Naive thymus-derived CD8-positive, alpha-beta T cell (primary cell): ENCODE measurements around the gene BCOR. TPM values are rescaled to one million over a fixed set of nuclear protein-coding genes. Genes with fewer than 3 reads are reported as not detected.
A peak's percentile ranks its signal among the peaks of the same experiment; 100 is the strongest.

Experiments
- ATAC-seq, 2 donors: fragments of 150-1000 bp; cut with Tn5 transposase in 1 of 2; sonication (Bioruptor Pico), chemical (Tn5 transposase) in 1 of 2; 1 replicate in 1 of 2; 2 replicates in 1 of 2; pipeline ENCODE4 v1.10.0; 2021; ENCODE audit warnings: mild to moderate bottlenecking in 2 of 2, moderate library complexity in 2 of 2
- POLR2A ChIA-PET: fragments of 350-600 bp; sonication (Branson Sonifier 250); formaldehyde crosslinking; loops from one replicate; lab custom pipeline; 2021; ENCODE audit warnings: antibody characterized with exemption; lab: Charles Lee
- DNase-seq, 10 donors: peaks; one replicate each; pipeline versions ENCODE4 v3.0.0 to v3.0.0-alpha.2; 2020 to 2022
- H3K27ac Mint-ChIP-seq, 10 donors: one replicate each; pipeline ENCODE4 v1.8.0; 2020 to 2022; ENCODE audit warnings: mild to moderate bottlenecking in 10 of 10, mixed read lengths in 10 of 10, moderate library complexity in 4 of 10, inconsistent platforms in 1 of 10
- H3K27me3 Mint-ChIP-seq, 5 donors: one replicate each; pipeline ENCODE4 v1.8.0; 2021 to 2022; ENCODE audit warnings: mixed read lengths in 5 of 5
- H3K36me3 Mint-ChIP-seq, 3 donors: one replicate each; pipeline ENCODE4 v1.8.0; 2020 to 2022; ENCODE audit warnings: mixed read lengths in 3 of 3, mild to moderate bottlenecking in 2 of 3, inconsistent platforms in 1 of 3
- H3K4me1 Mint-ChIP-seq, 4 donors: one replicate each; pipeline ENCODE4 v1.8.0; 2021 to 2022; ENCODE audit warnings: mixed read lengths in 4 of 4
- H3K4me3 Mint-ChIP-seq, 10 donors: one replicate each; pipeline ENCODE4 v1.8.0; 2020 to 2022; ENCODE audit warnings: mild to moderate bottlenecking in 10 of 10, mixed read lengths in 10 of 10, moderate library complexity in 6 of 10, inconsistent platforms in 1 of 10
- H3K9me3 Mint-ChIP-seq, 9 donors: one replicate each; pipeline ENCODE4 v1.8.0; 2020 to 2022; ENCODE audit warnings: mixed read lengths in 9 of 9, mild to moderate bottlenecking in 3 of 9, inconsistent platforms in 1 of 9, moderate library complexity in 1 of 9
- polyA plus RNA-seq, 3 donors: library from polyadenylated mRNA; unstranded; fragments of 300-500 nt; fragmentation: Illumina TruSeq; gene quantifications; one replicate each; pipeline ENCODE4 v1.2.3, GENCODE V29; 2021
- total RNA-seq, 8 experiments: library from RNA in 2 of 8; stranded (reverse) in 2 of 8; gene quantifications; one replicate each; pipeline ENCODE4 v1.2.3 and lab custom pipeline; 2021 to 2026

The BCOR gene
- total and polyA plus RNA-seq, 5 experiments from 2014 or later: 2.5 to 35.9 (median 7.7) TPM

- POLR2A ChIA-PET: interaction anchor here (0.7 to 10.6 kb wide), 2 partner anchors 68 to 544 kb away, joined by 3 to 269 read pairs; no protein-coding TSS in a partner anchor
- DNase-seq (no peak), ATAC-seq (no peak)
- H3K27me3 Mint-ChIP-seq: no peaks in the 10 kb centered on the region
- H3K4me1 Mint-ChIP-seq: peaks cover 2 to 16% (median 13%) of the 10 kb centered on the region in 4 donors
- no peaks in the 10 kb centered on the region for H3K36me3 Mint-ChIP-seq
- H3K9me3 Mint-ChIP-seq: peaks cover 0 to 2% (median 0%) of the 10 kb centered on the region in 9 donors
- peak overlapping the region in 2 of 10 donors; percentile 24 to 52 for H3K4me3 Mint-ChIP-seq
- H3K27ac Mint-ChIP-seq: peak overlapping the region in 1 of 10 donors; percentile 43
Observed at GRCh38 chrX:40102393-40103381, 4.9 kb upstream of the BCOR start.

GRCh38 chrX:40101430-40101802 is 3.7 kb upstream of the BCOR start:
- Mint-ChIP-seq H3K27me3 (no peaks in the 10 kb centered on the region), H3K4me1 (peaks cover 0 to 13% (median 7%) of the 10 kb centered on the region in 4 donors), H3K27ac (peak overlapping the region in 1 of 10 donors; percentile 12), H3K9me3 (peaks cover 0 to under 1% (median 0%) of the 10 kb centered on the region in 9 donors), H3K4me3 (peak overlapping the region in 1 of 10 donors; percentile 29), H3K36me3 (no peaks in the 10 kb centered on the region)
- no peak for DNase-seq
- POLR2A ChIA-PET: interaction anchor here (0.5 to 10.6 kb wide), 2 partner anchors 69 to 79 kb away, joined by 4 to 269 read pairs; no protein-coding TSS in a partner anchor
- no peak for ATAC-seq

- DNase-seq: no peak
- H3K27ac Mint-ChIP-seq: no peak overlapping the region
- H3K9me3 Mint-ChIP-seq: no peaks in the 10 kb centered on the region
- no peak for ATAC-seq
- peak overlapping the region in 3 of 10 donors; percentile 6 to 67 (median 40) for H3K4me3 Mint-ChIP-seq
- no peaks in the 10 kb centered on the region for H3K27me3 Mint-ChIP-seq
- H3K4me1 Mint-ChIP-seq: peaks cover 0 to 13% (median 7%) of the 10 kb centered on the region in 4 donors
- H3K36me3 Mint-ChIP-seq: no peaks in the 10 kb centered on the region
- POLR2A ChIA-PET: interaction anchor here (0.8 to 10.6 kb wide), 3 partner anchors 51 to 96 kb away, joined by 3 to 269 read pairs (median 70); no protein-coding TSS in a partner anchor
Observed at GRCh38 chrX:40100537-40101429, 3.0 kb upstream of the BCOR start.

- DNase-seq: no peak
- ATAC-seq: no peak
- Mint-ChIP-seq H3K36me3 (no peaks in the 10 kb centered on the region), H3K27me3 (no peaks in the 10 kb centered on the region), H3K4me3 (peak overlapping the region in 8 of 10 donors; percentile 47 to 93 (median 66)), H3K27ac (peak overlapping the region in 5 of 10 donors; percentile 62 to 86 (median 77)), H3K9me3 (no peaks in the 10 kb centered on the region), H3K4me1 (peaks cover 0 to 16% (median 10%) of the 10 kb centered on the region in 4 donors)
- POLR2A ChIA-PET: interaction anchor here (0.8 to 10.6 kb wide), 4 partner anchors 52 to 95 kb away, joined by 3 to 269 read pairs (median 37); no protein-coding TSS in a partner anchor
Observed at GRCh38 chrX:40100141-40100536, 2.4 kb upstream of the BCOR start.

GRCh38 chrX:40099055-40099958 is 1.5 kb upstream of the BCOR start:
- ATAC-seq: peak; percentile 13 to 17
- H3K27ac Mint-ChIP-seq: peak overlapping the region; percentile 31 to 95 (median 86)
- no peaks in the 10 kb centered on the region for H3K36me3 Mint-ChIP-seq
- no peaks in the 10 kb centered on the region for H3K9me3 Mint-ChIP-seq
- peak in 6 of 10 donors; percentile 36 to 68 (median 42) for DNase-seq
- peaks cover 2 to 19% (median 14%) of the 10 kb centered on the region in 4 donors for H3K4me1 Mint-ChIP-seq
- H3K27me3 Mint-ChIP-seq: no peaks in the 10 kb centered on the region
- peak overlapping the region; percentile 79 to 93 (median 88) for H3K4me3 Mint-ChIP-seq
- POLR2A ChIA-PET: interaction anchor here (0.6 to 10.6 kb wide), 11 partner anchors 7 to 95 kb away, joined by 3 to 269 read pairs (median 13); no protein-coding TSS in a partner anchor

- Mint-ChIP-seq H3K4me1 (peaks cover 5 to 27% (median 18%) of the 10 kb centered on the region in 4 donors), H3K4me3 (peak overlapping the region; percentile 79 to 93 (median 88)), H3K27me3 (no peaks in the 10 kb centered on the region), H3K27ac (peak overlapping the region; percentile 31 to 95 (median 84)), H3K9me3 (no peaks in the 10 kb centered on the region), H3K36me3 (no peaks in the 10 kb centered on the region)
- DNase-seq (peak; percentile 40 to 76 (median 60)), ATAC-seq (peak; percentile 36 to 60)
- POLR2A ChIA-PET: interaction anchor here (0.6 to 10.6 kb wide), 23 partner anchors 8 to 1244 kb away, joined by 3 to 269 read pairs (median 7); partner anchors contain the start of gene USP9X
Observed at GRCh38 chrX:40098264-40099054, 701 bp upstream of the BCOR start.

GRCh38 chrX:40097141-40097503 is 636 bp downstream of the BCOR start:
- Mint-ChIP-seq H3K27ac (peak overlapping the region in 5 of 10 donors; percentile 52 to 86 (median 71)), H3K4me1 (peaks cover 13 to 41% (median 30%) of the 10 kb centered on the region in 4 donors), H3K9me3 (no peaks in the 10 kb centered on the region), H3K4me3 (peak overlapping the region; percentile 26 to 98 (median 91)), H3K36me3 (no peaks in the 10 kb centered on the region), H3K27me3 (no peaks in the 10 kb centered on the region)
- POLR2A ChIA-PET: interaction anchor here (0.8 to 10.6 kb wide), 18 partner anchors 9 to 320 kb away, joined by 3 to 269 read pairs (median 7); no protein-coding TSS in a partner anchor
- peak; percentile 7 to 11 for ATAC-seq
- peak in 1 of 10 donors; percentile 64 for DNase-seq

- no peaks in the 10 kb centered on the region for H3K27me3 Mint-ChIP-seq
- H3K4me1 Mint-ChIP-seq: peaks cover 13 to 41% (median 29%) of the 10 kb centered on the region in 4 donors
- DNase-seq: peak; percentile 46 to 80 (median 62)
- peak; percentile 21 to 24 for ATAC-seq
- no peaks in the 10 kb centered on the region for H3K9me3 Mint-ChIP-seq
- peak overlapping the region; percentile 61 to 94 (median 84) for H3K27ac Mint-ChIP-seq
- H3K4me3 Mint-ChIP-seq: peak overlapping the region; percentile 82 to 98 (median 92)
- H3K36me3 Mint-ChIP-seq: no peaks in the 10 kb centered on the region
- POLR2A ChIA-PET: interaction anchor here (0.7 to 10.6 kb wide), 15 partner anchors 9 to 132 kb away, joined by 3 to 269 read pairs (median 13); no protein-coding TSS in a partner anchor
Observed at GRCh38 chrX:40096395-40097091, 1.2 kb downstream of the BCOR start.

- POLR2A ChIA-PET: interaction anchor here (0.6 to 10.6 kb wide), 14 partner anchors 8 to 1292 kb away, joined by 3 to 269 read pairs (median 10); no protein-coding TSS in a partner anchor
- H3K9me3 Mint-ChIP-seq: peaks cover 0 to 2% (median 0%) of the 10 kb centered on the region in 9 donors
- peak overlapping the region; percentile 83 to 98 (median 93) for H3K4me3 Mint-ChIP-seq
- peak overlapping the region; percentile 83 to 94 (median 89) for H3K27ac Mint-ChIP-seq
- DNase-seq: peak in 4 of 10 donors; percentile 39 to 64 (median 52)
- H3K36me3 Mint-ChIP-seq: no peaks in the 10 kb centered on the region
- peaks cover 13 to 49% (median 36%) of the 10 kb centered on the region in 4 donors for H3K4me1 Mint-ChIP-seq
- peak; percentile 15 to 21 for ATAC-seq
- H3K27me3 Mint-ChIP-seq: no peaks in the 10 kb centered on the region
Observed at GRCh38 chrX:40095583-40096394, 2.0 kb downstream of the BCOR start.
